HEK293T (cell line): Measurements from ENCODE around the gene SFMBT1.

Source experiments
- BHLHE40 ChIP-seq: fragments of 450-650 bp; IDR thresholded peaks from 2 replicates; pipeline ENCODE4 v1.6.1; 2016; ENCODE audit warnings: mild to moderate bottlenecking, moderate library complexity, borderline replicate concordance
- FOXK2 ChIP-seq: fragments of 450-650 bp; IDR thresholded peaks from 2 replicates; pipeline ENCODE4 v1.6.1; 2016; ENCODE audit warnings: mild to moderate bottlenecking
- FOXM1 ChIP-seq: fragments of 450-650 bp; IDR thresholded peaks from 2 replicates; pipeline ENCODE4 v1.6.1; 2017; ENCODE audit warnings: mild to moderate bottlenecking, borderline replicate concordance
- SP1 ChIP-seq: fragments of 450-650 bp; IDR thresholded peaks from 2 replicates; pipeline ENCODE4 v1.6.1; 2017
- SUZ12 ChIP-seq: fragments of 450-650 bp; IDR thresholded peaks from 2 replicates; pipeline ENCODE4 v1.6.1; 2016; ENCODE audit warnings: mild to moderate bottlenecking
- TARDBP ChIP-seq: fragments of 450-650 bp; IDR thresholded peaks from 2 replicates; pipeline ENCODE4 v1.6.1; 2016

DNA sequence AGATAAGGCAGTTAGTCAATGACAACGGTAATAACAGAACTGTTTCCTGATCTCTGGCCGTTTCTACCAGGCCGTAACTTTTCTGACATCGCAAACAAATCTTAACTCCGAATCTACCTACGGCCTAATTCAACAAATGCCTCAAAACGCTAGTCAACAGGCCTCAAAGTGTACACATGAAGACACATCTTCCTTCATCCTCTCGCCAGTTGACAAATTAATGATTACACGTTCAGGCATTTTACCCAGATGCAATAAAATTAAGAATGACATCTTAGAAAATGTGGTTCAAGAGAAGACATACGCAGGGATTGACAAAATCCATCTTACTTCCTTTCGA lies 1.5 kb downstream of the SFMBT1 start:
- no peak for TF ChIP-seq FOXM1
- no peak for TF ChIP-seq SP1
- no peak for TF ChIP-seq FOXK2
- TF ChIP-seq TARDBP, result no peak
- no peak for TF ChIP-seq SUZ12
- TF ChIP-seq BHLHE40, result no peak
